NCI-H1105 (cell line): ENCODE data around the gene YY1AP1.
"Not testable (repeated sequence)": the region's sequence is repeated elsewhere in the genome, so short reads cannot be mapped to it uniquely, and the experiment has no call there.

ENCODE experiments used
- DNase-seq: peaks from one replicate; lab custom pipeline; 2025; lab: John Stamatoyannopoulos, UW

Gene YY1AP1

GRCh38 chr1:155695608-155696007, 7.0 kb upstream of the YY1AP1 start:
- no peak for DNase-seq

- DNase-seq = no peak
Observed at GRCh38 chr1:155695072-155695471, 6.5 kb upstream of the YY1AP1 start.

- no peak for DNase-seq
Observed at GRCh38 chr1:155694167-155694566, 5.6 kb upstream of the YY1AP1 start.

- DNase-seq = no peak
Observed at GRCh38 chr1:155691992-155692528, 3.5 kb upstream of the YY1AP1 start.

GRCh38 chr1:155689081-155689607, 570 bp upstream of the YY1AP1 start, which contains the start of gene DAP3:
DAP3 (plus strand) TSS chr1:155689091; CDS start chr1:155709780, 20,689 bp downstream.
- DNase-seq = not testable (repeated sequence)

GRCh38 chr1:155687705-155688323, 760 bp downstream of the YY1AP1 start:
- not testable (repeated sequence) for DNase-seq

- no peak for DNase-seq
Observed at GRCh38 chr1:155681776-155682175, 6.8 kb downstream of the YY1AP1 start.

GRCh38 chr1:155680531-155680930, 8.0 kb downstream of the YY1AP1 start:
- DNase-seq = no peak

- DNase-seq = not testable (repeated sequence)
Observed at GRCh38 chr1:155678992-155679391, 9.6 kb downstream of the YY1AP1 start.

- no peak for DNase-seq
Observed at GRCh38 chr1:155678027-155678426, 10.5 kb downstream of the YY1AP1 start.

GRCh38 chr1:155673003-155673402, 15.6 kb downstream of the YY1AP1 start:
- DNase-seq = no peak

GRCh38 chr1:155671750-155672149, 16.8 kb downstream of the YY1AP1 start:
- DNase-seq = no peak

- DNase-seq = no peak
Observed at GRCh38 chr1:155669233-155670162, 19.1 kb downstream of the YY1AP1 start.

- DNase-seq = not testable (repeated sequence)
Observed at GRCh38 chr1:155661239-155661638, 27.3 kb downstream of the YY1AP1 start.

- peak; percentile 59 for DNase-seq
Observed at GRCh38 chr1:155657463-155657862, 31.1 kb downstream of the YY1AP1 start.

GRCh38 chr1:155652951-155653350, 35.6 kb downstream of the YY1AP1 start:
- no peak for DNase-seq

GRCh38 chr1:155651861-155652661, 36.5 kb downstream of the YY1AP1 start:
- DNase-seq = no peak

- no peak for DNase-seq
Observed at GRCh38 chr1:155650231-155650757, 38.3 kb downstream of the YY1AP1 start.

- no peak for DNase-seq
Observed at GRCh38 chr1:155649676-155650075, 38.9 kb downstream of the YY1AP1 start.

GRCh38 chr1:155648207-155649147, 40.1 kb downstream of the YY1AP1 start:
- no peak for DNase-seq
